NAMALWA (cell line): Measurements from ENCODE around the gene UBE4A.
"Not testable (repeated sequence)": the region's sequence is repeated elsewhere in the genome, so short reads cannot be mapped to it uniquely, and the experiment has no call there.

Experiments used
- DNase-seq: peaks from one replicate; pipeline ENCODE4 v3.0.0-alpha.2; 2015; ENCODE audit warnings: low spot score

Gene UBE4A

GRCh38 chr11:118401880-118402590 lies 42.6 kb downstream of the UBE4A start:
- no peak for DNase-seq

- DNase-seq = not testable (repeated sequence)
Observed at GRCh38 chr11:118402594-118402993, 43.2 kb downstream of the UBE4A start.

GRCh38 chr11:118406599-118407166 lies 47.3 kb downstream of the UBE4A start:
- DNase-seq = no peak

- DNase-seq = peak; percentile 34
Observed at GRCh38 chr11:118410055-118410745, 50.8 kb downstream of the UBE4A start.

GRCh38 chr11:118411530-118411929 lies 52.1 kb downstream of the UBE4A start:
- DNase-seq = no peak

GRCh38 chr11:118412921-118413320 lies 53.5 kb downstream of the UBE4A start:
- DNase-seq = no peak

- DNase-seq = no peak
Observed at GRCh38 chr11:118415062-118415738, 55.8 kb downstream of the UBE4A start.

GRCh38 chr11:118415739-118416068 lies 56.3 kb downstream of the UBE4A start:
- no peak for DNase-seq

GRCh38 chr11:118416900-118417299 lies 57.5 kb downstream of the UBE4A start:
- DNase-seq = not testable (repeated sequence)

GRCh38 chr11:118417801-118418200 lies 58.4 kb downstream of the UBE4A start:
- DNase-seq = no peak

GRCh38 chr11:118418766-118419165 lies 59.4 kb downstream of the UBE4A start:
- DNase-seq = no peak

- DNase-seq = no peak
Observed at GRCh38 chr11:118427707-118428106, 68.3 kb downstream of the UBE4A start.

- DNase-seq = no peak
Observed at GRCh38 chr11:118430956-118431355, 71.6 kb downstream of the UBE4A start.

- no peak for DNase-seq
Observed at GRCh38 chr11:118434123-118434552, 74.7 kb downstream of the UBE4A start.

- peak; percentile 86 for DNase-seq
Observed at GRCh38 chr11:118434553-118435289, 75.3 kb downstream of the UBE4A start.

- DNase-seq = peak; percentile 96
Observed at GRCh38 chr11:118435290-118435892, 76.0 kb downstream of the UBE4A start.

- DNase-seq = peak; percentile 90
Observed at GRCh38 chr11:118435893-118436624, 76.7 kb downstream of the UBE4A start, which contains the start of gene KMT2A. Gene KMT2A, plus strand, starts transcription at chr11:118436492. Its CDS starts 21 bp downstream, at chr11:118436513.

GRCh38 chr11:118436639-118437207 lies 77.3 kb downstream of the UBE4A start:
- DNase-seq = peak; percentile 57

GRCh38 chr11:118437208-118438125 lies 78.1 kb downstream of the UBE4A start:
- peak; percentile 51 for DNase-seq
